ENCODE results near the gene PCED1B.

DNA sequence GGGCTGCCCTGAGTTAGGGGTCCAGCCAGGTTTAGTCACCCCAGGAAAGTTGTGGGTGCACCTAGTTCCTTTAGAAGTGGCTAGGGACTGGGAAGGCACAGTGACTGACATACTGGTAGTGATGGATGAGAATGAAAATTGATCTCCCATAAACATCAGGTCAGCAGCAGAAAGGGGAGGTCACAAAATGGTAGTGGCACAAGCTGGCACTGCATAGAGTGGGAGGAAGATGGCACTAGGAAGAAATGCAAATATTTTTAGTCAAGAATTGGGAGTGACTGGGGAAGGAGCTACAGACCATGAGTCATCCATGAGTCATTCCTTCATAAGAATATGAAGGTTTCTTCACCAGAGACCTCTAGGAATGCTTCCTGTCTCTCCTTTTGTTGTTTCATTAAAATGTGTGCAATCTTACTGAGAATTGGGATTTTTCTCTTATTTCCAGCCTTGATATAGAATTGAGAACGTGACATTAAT, 198.6 kb downstream of the PCED1B start:
- no peak for TF ChIP-seq EZH2 (IDR thresholded peaks at IDR 0.05; ENCODE audit: low read length, missing control alignments)
- TF ChIP-seq, protein P1, sequence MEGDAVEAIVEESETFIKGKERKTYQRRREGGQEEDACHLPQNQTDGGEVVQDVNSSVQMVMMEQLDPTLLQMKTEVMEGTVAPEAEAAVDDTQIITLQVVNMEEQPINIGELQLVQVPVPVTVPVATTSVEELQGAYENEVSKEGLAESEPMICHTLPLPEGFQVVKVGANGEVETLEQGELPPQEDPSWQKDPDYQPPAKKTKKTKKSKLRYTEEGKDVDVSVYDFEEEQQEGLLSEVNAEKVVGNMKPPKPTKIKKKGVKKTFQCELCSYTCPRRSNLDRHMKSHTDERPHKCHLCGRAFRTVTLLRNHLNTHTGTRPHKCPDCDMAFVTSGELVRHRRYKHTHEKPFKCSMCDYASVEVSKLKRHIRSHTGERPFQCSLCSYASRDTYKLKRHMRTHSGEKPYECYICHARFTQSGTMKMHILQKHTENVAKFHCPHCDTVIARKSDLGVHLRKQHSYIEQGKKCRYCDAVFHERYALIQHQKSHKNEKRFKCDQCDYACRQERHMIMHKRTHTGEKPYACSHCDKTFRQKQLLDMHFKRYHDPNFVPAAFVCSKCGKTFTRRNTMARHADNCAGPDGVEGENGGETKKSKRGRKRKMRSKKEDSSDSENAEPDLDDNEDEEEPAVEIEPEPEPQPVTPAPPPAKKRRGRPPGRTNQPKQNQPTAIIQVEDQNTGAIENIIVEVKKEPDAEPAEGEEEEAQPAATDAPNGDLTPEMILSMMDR (conservative IDR thresholded peaks at IDR 0.05 in 1 of 2, IDR thresholded peaks at IDR 0.05 in 1 of 2; ENCODE audit: low read depth in 1 of 2, low read length in 2 of 2) = no peak

Data from fibroblast of lung (primary cell).